Peyer's patch (tissue), 4 donors: Measurements from ENCODE around the gene TPCN2.

Source experiments
- CTCF ChIP-seq, 6 experiments: fragments of 450-650 bp in 4 of 6; fragments of 200-600 bp in 2 of 6; sonication (generic) in 1 of 6; IDR thresholded peaks; one replicate each; pipeline ENCODE4 v1.5.1; 2017 to 2019; ENCODE audit warnings: antibody characterized with exemption in 6 of 6, mild to moderate bottlenecking in 3 of 6, moderate library complexity in 1 of 6
- POLR2A ChIP-seq, 2 donors: fragments of 450-650 bp; IDR thresholded peaks; one replicate each; pipeline ENCODE4 v1.5.1; 2017; ENCODE audit warnings: antibody characterized with exemption in 2 of 2, mild to moderate bottlenecking in 2 of 2, moderate library complexity in 2 of 2

GRCh38 chr11:69001243-69002081, 47.3 kb upstream of the TPCN2 start:
- TF ChIP-seq CTCF (IDR thresholded peaks at IDR 0.05) = no peak
- no peak for TF ChIP-seq POLR2A (IDR thresholded peaks at IDR 0.05)
